Fibroblast of skin of abdomen (primary cell): ENCODE results near the gene CRTAP.
"Not testable (repeated sequence)": the region's sequence is repeated elsewhere in the genome, so short reads cannot be mapped to it uniquely, and the experiment has no call there.

Experiments
- DNase-seq: peaks from one replicate; pipeline ENCODE4 v3.0.0-alpha.2; 2013

The CRTAP gene

GRCh38 chr3:33181229-33181628 lies 67.4 kb downstream of the CRTAP start:
- no peak for DNase-seq

GRCh38 chr3:33181641-33182040 lies 67.8 kb downstream of the CRTAP start:
- DNase-seq, result not testable (repeated sequence)

GRCh38 chr3:33184863-33185262 lies 71.0 kb downstream of the CRTAP start:
- no peak for DNase-seq

DNA sequence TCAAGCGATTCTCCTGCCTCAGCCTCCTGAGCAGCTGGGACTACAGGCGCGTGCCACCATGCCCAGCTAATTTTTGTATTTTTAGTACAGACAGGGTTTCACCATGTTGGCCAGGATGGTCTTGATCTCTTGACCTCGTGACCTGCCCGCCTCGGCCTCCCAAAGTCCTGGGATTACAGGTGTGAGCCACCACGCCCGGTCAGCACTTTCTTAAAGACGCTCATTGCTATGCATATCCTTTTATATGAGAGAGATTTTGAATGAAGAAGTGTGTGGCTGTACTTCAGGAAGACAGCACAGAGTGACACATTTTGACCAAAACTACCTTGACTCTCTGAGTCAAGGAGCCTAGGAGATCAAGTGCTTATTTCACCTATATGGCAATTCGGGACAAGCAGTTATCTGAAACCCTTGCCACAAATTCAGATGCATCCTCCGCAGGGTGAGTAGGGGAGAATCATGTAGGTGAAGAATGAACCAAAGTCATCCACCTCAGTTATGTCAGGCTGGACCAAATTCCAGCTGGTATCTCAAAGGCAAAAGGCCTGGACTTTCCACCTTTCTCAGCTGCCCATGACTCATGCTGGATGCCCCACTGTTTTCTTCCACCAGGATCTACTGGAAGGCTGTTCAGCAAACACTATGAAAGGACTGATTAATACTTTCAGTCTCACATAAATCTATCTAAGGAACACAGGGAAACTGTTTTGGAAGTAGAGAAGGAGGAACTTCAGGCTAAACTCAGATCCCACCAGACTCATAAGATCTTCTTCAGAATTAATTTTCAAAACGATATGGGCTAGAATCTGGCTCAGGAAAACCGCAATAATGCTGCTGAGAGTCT lies 72.9 kb downstream of the CRTAP start:
- peak; percentile 5 for DNase-seq

GRCh38 chr3:33187368-33187634 lies 73.5 kb downstream of the CRTAP start:
- DNase-seq, result peak; percentile 22

GRCh38 chr3:33194303-33194702 lies 80.5 kb downstream of the CRTAP start:
- no peak for DNase-seq

GRCh38 chr3:33196538-33196937 lies 82.7 kb downstream of the CRTAP start:
- DNase-seq, result no peak
